HG03060 (cell line): Measurements from ENCODE around the gene MUC22.
"Not testable (repeated sequence)": the region's sequence is repeated elsewhere in the genome, so short reads cannot be mapped to it uniquely, and the experiment has no call there.

Source experiments
- ATAC-seq: cut with Tn5 transposase; IDR thresholded peaks from one replicate; pipeline ENCODE4 v1.9.1; 2021; ENCODE audit warnings: low read depth, moderate number of reproducible peaks; ENCODE audit not compliant: unreplicated experiment

MUC22 gene

GRCh38 chr6:31010393-31011060, at the start of gene MUC22:
Gene MUC22 (plus strand): TSS chr6:31010474. CDS start chr6:31010707, 233 bp downstream.
- ATAC-seq: no peak

GRCh38 chr6:30960907-30961673, 49.2 kb upstream of the MUC22 start:
- no peak for ATAC-seq

- no peak for ATAC-seq
Observed at GRCh38 chr6:30962716-30963115, 47.6 kb upstream of the MUC22 start.

- no peak for ATAC-seq
Observed at GRCh38 chr6:30963641-30964040, 46.6 kb upstream of the MUC22 start.

- ATAC-seq: no peak
Observed at GRCh38 chr6:30964075-30964474, 46.2 kb upstream of the MUC22 start.

DNA sequence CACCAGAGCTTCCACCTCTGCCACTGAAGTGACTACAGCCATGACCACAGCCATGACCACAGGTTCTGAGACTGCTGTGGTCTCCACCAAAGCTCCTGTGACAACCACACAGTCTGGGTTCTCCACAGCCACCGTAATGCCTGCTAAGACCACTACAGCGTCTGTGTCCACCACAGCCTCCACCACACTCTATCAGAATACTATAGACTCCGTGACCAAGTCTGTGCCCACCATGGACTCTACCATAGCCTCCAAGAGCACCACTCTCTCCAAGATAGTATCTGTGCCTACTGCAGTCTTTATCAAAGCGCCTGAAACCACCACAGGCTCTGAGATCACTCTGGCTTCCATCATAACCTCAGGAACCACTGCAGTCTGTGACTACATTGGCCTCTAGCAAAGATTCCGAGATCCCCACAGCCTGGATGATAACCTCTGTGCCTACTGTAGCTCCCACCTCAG, 45.1 kb upstream of the MUC22 start:
- no peak for ATAC-seq

DNA sequence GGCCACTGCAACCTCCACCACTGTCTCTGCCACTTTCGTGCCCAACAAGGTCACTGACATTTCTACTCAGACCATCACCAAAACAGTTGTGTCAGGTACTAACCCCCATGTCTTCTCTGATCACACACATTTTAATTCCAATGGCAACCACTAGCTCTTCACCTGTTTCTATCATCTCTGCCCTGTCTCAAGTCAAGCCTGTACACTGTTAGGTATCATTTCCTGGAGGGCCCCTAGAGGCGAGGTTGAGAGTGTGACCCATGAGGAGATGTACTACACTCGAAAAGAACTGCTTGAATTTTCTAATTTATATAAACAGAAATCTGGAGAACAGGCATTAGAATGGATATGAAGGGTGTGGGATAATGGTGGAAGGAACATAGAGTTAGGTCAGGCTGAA, 44.1 kb upstream of the MUC22 start:
- no peak for ATAC-seq

DNA sequence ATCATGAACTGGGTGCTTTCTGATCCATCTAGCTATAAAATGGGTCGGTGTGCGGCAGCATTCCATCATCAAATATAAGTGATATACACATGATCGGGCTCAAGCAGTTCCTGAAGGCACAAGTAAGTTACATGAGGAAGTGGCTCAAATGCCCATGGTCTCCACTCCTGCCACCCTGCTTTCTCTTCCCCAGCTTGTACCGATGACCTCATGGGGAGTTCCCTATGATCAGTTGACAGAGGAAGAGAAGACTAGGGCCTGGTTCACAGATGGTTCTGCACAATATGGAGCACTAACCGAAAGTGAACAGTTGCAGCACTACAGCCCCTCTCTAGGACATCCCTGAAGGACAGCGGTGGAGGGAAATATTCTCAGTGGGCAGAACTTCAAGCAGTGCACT, 41.1 kb upstream of the MUC22 start:
- ATAC-seq: not testable (repeated sequence)

DNA sequence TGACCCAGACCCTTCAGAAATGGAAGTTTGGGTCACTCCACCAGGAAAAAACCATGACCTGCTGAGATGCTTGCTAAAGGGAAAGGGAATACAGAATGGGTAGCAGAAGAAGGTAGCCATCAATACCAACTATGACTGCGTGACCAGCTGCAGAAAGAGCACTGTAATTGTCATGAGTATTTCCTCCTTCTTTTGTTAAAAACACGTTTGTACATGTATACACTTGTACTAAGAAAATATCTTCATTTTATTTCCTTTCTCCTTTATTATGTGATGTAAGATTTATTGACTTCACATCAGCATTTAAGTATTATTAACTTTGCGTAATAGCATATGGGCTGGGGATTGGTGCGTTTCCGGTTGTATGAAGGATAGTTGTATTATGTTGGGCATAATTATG, 39.3 kb upstream of the MUC22 start:
- no peak for ATAC-seq

- no peak for ATAC-seq
Observed at GRCh38 chr6:30972816-30973215, 37.5 kb upstream of the MUC22 start.

DNA sequence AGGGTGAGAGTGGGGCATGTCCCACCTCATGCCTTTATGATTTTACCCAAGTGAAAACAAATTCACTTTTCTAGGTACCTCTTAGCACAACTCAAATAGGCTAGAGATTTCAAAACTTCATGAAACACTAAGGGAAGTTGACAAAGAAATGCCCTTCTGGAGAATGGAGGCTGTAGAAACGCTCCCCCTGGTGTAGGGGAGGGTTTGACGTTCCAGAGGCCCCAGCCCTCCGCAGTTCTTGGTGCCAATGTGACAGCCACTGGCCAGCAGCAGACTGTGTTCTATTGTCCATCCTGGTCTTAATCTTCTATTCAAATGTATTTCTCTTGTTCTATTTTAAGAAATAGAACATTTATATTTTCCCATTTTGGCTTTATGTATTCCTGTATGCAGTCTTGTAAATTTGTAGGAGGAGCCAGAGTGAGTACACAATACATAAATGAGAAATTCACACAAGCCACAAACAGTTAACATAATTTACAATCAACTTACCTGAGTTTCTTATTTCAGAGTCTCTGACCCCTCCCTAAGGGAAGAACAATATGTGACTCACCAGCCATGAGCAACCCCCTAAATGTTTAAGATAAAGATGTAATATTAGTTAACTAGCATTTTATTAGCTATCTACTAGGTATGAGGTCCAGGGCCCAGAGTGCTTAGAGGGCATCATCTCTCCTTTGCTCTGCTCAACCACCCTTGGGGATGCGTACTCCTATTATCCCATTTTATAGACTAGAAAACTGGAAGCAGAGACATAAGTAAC, 35.6 kb upstream of the MUC22 start:
- ATAC-seq: no peak

GRCh38 chr6:30979141-30979540, 31.1 kb upstream of the MUC22 start:
- no peak for ATAC-seq

- ATAC-seq: no peak
Observed at GRCh38 chr6:30979690-30980089, 30.6 kb upstream of the MUC22 start.

GRCh38 chr6:30981942-30982772, 28.1 kb upstream of the MUC22 start:
- no peak for ATAC-seq

- no peak for ATAC-seq
Observed at GRCh38 chr6:30983439-30983838, 26.8 kb upstream of the MUC22 start, which contains the start of gene MUC21. Gene MUC21 (plus strand): TSS chr6:30983718. CDS start chr6:30983959, 241 bp downstream.

GRCh38 chr6:30985490-30985889, 24.8 kb upstream of the MUC22 start:
- no peak for ATAC-seq

- ATAC-seq: no peak
Observed at GRCh38 chr6:30987304-30987703, 23.0 kb upstream of the MUC22 start.

GRCh38 chr6:30988209-30988825, 22.0 kb upstream of the MUC22 start:
- no peak for ATAC-seq

GRCh38 chr6:30990422-30991086, 19.7 kb upstream of the MUC22 start:
- no peak for ATAC-seq
